GM19035 (cell line): ENCODE results near the gene ZBTB22.

Experiments used
- ATAC-seq: cut with Tn5 transposase; IDR thresholded peaks from one replicate; pipeline ENCODE4 v1.9.1; 2021; ENCODE audit not compliant: unreplicated experiment

The ZBTB22 gene

DNA sequence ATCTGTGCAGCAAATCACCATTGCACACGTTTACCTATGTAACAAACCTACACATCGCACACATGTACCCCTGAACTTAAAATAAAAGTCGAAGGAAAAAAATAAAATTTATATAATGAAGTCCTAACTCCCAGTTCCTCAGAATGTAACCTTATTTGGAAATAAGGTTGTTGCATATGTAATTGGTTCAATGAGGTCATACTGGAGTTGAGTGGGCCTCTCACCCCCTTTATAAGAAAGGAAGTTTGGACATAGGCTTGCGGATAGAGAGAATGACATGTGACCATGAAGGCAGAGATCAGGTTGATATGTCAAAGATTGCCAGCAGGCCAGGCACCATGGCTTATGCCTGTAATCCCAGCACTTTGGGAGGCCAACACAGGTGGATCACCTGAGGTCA is 16.1 kb upstream of the ZBTB22 start:
- ATAC-seq, result no peak

DNA sequence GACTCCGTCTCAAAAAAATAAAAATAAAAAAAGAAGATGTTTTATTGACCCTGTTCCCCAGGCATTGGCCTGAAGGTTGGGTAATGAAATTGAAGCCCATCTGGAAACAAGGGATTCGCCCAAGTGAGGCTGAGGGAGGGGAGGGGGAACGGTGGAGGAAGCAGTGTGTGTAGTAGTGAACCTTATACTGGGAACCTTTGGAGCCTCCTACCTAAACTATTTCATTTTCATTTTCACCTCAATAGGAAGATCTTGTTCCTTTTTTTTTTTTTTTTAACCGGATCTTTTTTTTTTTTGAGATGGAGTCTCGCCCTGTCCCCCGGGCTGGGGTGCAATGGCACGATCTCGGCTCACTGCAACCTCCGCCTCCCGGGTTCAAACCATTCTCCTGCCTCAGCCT is 13.2 kb upstream of the ZBTB22 start:
- ATAC-seq, result no peak

DNA sequence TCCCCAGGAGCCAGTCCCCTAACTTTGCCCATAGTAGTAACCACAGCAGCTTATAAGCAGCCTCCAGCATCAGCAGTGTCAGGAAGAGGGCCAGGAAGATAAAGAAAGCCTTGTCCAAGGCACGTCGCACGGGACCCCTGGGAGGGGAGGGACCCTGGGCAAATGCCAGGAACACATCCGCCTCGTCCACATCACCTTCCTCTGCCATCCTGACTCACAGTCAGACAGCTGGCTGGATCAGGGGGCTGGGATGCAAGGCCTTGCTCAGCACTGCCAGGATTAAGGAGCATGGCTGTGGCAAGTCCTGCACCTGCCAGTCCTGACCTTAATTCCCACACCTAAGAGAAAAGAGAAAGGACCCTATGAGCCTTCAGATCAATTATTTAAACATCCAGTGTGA is 11.5 kb upstream of the ZBTB22 start:
- no peak for ATAC-seq

DNA sequence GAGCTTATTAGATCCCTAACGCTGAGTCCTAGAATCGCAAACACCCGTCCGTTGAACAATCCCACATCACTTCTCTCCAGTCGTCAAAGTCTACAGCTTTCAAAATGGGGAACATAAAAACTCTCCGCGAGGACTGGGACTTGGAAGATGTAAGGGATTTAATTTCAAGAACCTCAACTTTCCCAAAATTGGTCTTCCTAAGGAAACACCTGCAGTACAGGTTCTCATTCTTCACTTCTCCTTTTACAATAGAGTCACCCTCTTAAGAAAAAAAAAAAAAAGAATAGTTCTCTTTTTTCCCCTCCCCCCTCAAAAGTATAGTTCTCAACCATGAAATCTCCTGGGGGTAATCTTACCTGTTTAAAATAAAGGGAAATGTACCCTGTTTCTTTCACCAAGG is 6.6 kb upstream of the ZBTB22 start:
- ATAC-seq, result no peak

DNA sequence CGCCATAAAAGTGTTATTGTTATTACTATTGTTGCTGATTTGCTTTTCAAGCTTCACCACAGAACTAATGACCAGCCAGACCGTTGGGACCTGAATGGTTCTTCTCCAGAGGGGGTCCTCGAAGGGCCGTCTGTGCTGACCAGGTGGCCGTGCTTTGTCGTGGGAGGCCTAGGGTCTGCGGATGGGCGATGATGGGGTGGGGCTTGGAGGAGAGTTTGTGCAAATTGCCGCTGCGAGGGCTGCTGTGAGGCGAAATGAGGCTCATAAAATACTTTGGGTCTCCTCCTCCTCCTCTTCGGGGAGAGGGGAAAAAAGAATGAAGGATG is 6.0 kb upstream of the ZBTB22 start:
- peak; percentile 10 for ATAC-seq

DNA sequence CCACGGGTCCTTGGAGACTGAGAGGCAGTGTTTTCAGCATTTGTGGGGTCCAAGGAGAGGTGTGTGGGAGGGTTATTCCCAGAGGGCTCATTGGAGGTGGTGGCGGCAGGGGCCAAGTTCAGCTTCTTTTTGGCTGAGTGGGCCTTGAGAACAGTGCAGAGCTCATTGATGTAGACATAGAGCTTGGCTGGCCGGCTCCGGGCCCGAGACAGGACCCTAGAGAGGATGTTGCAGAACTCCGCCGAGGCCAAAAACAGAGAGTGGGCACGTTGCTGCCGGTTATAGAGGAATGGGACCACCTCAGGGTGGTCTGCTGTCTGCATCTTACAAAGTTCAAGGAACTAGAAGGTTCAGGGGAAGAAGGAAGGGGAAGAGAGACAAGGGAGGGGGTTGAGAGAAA is 3.7 kb upstream of the ZBTB22 start:
- no peak for ATAC-seq

DNA sequence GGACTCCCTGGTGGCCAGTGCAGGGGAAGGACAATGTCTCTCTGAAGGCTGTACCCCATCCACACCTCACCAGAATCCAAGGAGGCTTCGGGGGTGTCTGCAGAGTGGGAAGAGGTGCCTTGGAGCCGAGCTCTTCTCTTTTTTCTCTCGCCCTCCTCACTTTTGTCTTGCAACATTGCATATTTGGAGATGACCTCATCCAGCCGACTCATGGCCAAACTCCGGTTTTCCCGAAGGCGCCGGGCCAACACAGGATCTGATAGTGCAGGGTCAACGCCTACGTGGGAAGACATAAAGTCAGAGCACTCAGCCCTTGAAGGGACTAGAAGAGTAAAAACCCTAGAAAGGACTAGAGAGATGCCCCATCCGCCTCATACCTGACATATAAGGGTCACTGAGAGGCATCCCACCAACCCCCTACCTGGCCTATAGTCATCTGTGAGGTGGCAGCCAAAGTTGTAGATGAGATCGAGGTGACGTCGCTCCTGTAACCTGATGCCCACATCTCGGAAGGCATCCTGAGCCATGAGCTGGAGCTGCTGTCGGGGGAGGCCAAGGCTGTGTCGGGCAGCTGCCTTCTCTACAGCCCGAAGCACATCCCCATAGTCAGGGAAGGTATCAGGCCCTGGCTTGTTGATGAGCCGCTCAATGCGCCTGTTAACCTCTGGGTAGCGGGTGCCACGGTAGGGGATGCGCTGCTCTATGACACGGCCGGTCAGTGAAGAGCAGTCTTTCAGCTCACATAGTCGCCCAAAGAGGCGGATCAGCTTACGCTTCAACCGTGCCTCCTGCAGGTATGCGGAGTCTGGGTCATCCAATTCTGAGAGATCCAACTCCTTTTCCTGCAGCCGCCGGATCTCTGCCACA is 3.0 kb upstream of the ZBTB22 start:
- ATAC-seq, result no peak

DNA sequence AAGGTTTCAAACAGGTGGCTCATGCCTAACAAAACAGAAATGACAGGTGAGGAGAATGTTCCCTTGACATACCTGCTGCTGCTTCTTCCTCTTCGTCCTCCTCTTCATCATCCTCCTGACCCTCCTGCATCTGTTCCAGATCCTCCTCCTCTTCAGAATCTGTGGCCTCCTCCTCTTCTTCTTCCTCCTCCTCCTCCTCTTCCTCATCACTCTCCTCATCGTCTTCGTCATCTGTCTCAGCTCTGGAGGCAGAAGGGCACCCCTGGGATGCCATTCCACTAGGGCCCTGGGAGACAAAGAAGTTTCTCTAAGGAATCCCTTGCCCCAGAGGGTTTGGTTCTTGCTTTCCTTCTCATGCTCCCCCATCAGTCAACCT is 2.4 kb upstream of the ZBTB22 start:
- ATAC-seq, result no peak

DNA sequence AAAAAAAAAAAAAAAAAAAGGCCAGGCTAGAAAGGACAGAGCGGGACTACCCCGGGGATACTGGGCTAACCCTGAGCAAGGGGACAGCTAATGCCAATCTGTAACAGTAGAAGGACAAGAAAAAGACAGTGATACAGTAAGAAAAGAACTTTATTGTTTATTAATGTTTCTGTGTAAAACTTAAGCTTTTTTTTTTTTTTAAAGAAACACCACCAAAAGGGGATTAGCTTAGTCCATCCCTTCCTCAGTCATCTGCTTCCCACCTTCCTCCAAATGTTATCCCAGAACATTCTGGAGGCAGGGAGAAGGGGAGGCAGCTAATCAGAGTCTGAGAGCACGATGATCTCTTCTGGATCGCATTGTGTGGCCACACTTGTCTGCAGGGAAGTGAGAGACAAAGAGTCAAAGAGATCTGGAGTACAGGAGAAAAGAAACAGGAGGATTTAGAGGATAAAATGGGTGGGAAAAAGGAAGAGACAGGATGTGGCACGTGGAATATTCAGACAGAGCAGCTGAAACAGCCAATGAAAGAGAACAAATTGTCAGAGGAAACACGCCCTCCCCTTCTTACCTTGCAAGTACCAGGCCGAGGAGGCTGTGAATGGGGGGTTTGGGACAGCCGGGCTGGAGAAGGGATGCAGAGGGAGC is 1.0 kb upstream of the ZBTB22 start:
- no peak for ATAC-seq

DNA sequence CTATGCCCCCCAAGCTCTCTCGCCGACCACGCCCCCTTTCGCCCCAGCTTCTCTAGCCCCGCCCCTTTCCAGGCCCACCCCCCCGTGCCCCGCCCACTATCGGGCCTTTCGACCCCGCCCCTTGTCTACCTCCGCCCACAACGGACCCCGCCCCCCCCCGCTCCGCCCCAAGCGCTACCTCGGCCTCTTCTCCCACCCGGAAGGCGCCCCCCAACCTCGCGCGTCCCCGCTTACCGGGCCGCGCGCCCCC is 200 bp downstream of the ZBTB22 start:
- ATAC-seq, result no peak

DNA sequence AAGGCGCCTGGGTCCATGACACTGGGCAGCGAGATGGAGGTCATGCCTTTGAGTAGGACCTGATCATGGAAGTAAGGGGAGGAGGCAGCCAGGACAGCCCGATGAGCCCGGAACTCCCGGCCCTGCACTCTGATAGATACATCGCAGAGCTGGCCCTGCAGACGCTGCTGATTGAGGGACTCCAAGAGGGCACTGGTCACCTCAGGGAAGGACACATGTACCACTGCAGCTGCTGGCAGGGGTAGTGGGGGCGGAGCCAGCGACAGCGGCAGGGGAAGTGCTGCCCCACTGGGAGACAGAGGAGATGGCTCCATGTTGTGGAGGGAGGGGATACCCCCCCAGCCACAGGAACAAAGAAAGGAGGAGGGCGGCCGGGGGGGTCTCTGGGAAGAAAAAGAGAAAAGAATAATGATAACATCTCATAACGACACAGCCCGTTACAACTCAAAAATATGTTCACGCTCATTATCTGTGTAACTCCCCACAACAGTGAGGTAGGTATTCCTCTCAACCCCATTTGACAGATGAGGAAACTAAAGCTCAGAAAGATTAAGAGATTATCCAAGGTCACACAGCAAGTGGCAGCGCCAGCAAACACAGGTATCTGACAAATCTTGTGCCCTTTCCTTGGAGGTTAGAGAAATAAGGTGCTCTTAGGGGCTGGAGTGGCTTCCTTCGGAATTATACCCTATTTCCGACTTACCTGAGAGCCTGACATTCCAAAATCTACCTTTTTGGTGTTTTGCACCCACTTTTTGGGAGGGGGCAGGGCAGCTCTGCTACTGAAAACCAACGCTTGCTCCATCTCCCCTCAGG is 733 bp downstream of the ZBTB22 start:
- ATAC-seq, result no peak

DNA sequence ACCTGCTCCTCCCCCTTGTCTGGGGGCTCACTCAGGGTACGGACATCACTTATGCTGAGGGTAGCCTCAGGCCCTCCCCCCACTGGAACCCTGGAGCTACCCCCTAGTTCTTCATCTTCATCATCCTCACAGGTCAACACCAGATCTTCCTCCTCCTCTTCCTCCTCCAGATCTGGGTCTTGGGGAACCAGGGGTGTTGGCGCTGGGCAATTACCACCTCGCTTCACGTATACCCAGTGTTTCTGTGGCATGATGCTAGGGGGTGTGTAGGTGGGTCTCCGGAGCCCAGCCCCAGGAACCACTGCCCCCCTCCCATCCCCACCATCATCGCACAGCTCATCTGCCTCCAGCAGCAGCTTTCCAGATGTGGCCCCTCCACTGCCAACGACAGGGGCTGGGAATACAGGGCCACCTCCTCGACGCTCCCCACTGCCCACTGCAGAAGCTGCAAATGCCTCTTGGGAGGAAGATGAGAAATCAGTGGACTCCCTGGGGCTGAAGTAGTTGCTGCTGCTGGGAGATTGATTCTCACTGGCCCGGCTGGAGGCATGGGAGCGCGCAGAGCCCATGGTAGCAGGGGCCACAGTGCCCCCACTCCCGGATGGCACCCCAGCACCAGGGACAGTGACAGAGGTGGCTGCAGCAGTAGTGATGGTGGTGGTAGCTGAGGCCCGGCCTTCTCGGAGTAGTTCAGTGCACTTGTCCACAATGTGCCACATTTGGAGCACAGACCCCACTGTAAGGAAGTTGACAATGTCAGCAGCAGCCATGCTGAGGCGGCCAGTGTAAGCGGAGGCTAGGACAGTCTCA is 1.5 kb downstream of the ZBTB22 start:
- ATAC-seq, result no peak

DNA sequence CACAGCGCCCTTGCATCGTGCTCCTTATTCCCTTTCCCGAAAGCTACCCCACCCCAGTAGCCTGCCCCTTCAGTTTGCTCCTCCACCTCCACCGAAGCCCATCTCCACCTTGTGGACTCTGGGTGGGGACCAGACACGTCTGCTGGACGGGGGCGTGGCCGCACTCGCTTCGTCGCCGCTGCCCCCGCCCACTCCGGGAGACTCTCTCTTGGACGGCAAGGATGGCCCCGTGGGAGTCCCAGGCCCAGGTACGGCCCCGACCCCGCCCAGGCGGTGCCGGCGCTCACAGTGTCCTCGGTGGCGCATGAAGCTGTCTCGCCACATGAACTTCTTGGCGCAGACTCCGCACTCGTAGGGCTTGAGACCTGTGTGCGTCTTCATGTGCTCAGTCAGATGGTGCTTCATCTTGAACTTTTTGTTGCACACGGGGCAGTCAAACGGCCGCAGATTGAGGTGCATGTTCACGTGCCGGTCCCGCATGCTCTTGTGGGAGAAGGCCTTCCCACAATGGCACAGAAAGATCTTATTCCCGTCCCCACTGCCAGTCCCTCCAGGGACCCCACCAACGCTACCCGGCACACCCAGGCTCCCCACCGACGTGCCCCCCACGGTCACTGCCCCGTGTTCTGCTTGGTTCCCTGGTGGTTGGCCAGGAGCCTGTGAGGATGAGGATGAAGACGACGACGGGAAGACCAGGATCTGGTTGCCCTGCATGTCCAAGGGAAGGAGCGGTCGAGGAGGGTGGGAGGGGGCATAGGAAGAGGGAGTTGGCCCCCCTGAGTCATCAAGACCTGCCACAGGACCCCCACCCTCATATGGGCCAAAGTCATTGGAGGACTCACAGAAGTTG is 2.4 kb downstream of the ZBTB22 start:
- ATAC-seq, result no peak

DNA sequence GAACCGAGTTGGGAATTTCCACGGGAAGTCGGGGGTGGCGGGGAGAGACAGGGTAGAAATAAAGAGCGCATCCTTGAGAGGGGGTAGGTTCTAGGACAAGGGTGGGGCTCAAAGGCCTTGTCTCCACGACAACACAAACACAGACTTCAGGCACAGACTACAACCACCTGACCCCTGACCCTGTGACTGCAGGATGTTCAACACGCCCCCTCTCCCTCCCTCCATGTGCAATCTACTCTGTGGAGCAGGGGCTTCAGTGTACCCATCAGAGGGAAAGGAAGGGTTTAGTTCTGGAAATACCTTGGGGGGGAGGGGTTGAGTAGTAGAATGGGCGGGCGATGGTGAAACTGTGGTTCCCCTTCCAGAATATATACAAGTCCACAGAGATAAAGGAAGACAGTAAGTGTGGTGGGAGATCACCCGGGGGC is 3.0 kb downstream of the ZBTB22 start:
- ATAC-seq, result no peak

DNA sequence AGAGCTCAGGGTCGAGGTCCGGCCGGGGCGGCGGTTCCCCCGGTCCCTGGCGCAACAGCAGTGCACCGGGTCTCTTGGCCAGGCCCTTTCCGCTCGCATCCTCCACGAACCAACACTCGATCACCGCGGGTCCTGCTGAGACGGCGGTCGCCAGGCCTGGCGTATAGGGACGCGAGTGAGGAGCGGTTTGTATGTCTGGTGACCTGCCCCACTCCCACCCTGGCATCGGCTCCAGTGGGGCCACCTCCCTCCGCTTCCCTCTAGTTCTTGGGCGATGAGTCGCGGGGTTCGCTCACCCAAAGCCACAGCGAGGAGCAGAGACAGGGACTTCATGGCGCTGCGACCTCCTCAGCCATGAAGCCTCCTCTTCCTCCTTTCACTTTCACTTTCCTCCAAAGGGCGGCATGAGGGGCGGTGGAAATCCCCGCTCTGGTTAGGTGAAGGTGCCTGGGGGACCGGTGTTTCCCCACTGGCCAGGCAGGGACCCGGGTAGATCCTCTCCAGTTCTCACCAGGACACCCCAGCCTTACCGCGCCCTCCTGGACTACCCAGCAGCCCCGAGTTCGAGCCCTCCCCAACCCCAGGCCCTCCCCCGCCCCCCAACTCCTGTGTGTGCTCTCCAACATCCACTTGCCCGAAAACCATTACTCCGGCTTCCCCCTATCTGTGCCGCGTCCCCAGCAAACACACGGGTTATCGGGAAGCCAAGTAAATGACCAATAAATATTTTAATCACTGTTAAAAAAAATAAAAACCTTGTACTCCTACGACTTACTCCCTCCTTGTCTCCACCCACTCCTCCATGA is 3.6 kb downstream of the ZBTB22 start, which contains the start of gene TAPBP:
Gene TAPBP (minus strand): TSS at position 370 of the 806 bp plus-strand sequence. CDS start 37 bp downstream, at position 333.
- peak; percentile 35 for ATAC-seq

DNA sequence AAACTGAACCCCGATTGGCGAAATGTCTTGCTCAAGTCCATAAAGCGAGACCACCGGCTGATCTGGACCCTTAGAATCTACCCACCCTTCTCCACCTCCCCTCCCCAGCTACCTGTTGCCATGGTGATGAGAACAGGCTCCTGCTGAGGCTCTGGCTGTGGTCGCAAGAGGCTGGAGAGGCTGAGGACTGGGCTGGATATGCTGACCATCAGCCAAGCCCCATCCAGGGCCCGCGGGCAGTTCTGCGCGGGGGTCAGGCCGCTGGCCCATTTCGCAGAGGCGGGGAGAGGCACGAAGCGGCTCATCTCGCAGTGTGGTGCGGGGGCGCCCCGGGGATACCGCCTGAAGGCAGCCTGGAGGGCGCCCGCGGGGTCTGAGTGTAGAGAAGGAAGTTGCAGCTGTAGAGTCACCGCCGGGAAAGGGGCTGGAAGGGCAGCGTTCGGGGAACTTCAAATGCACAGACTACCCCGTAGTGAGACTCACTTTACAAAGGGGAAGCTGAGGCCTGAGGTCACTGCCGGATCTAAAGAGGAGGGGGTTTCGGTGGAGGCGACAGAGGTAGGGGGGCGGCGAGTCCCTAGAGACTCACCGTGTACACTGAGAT is 4.3 kb downstream of the ZBTB22 start:
- ATAC-seq, result peak; percentile 4

DNA sequence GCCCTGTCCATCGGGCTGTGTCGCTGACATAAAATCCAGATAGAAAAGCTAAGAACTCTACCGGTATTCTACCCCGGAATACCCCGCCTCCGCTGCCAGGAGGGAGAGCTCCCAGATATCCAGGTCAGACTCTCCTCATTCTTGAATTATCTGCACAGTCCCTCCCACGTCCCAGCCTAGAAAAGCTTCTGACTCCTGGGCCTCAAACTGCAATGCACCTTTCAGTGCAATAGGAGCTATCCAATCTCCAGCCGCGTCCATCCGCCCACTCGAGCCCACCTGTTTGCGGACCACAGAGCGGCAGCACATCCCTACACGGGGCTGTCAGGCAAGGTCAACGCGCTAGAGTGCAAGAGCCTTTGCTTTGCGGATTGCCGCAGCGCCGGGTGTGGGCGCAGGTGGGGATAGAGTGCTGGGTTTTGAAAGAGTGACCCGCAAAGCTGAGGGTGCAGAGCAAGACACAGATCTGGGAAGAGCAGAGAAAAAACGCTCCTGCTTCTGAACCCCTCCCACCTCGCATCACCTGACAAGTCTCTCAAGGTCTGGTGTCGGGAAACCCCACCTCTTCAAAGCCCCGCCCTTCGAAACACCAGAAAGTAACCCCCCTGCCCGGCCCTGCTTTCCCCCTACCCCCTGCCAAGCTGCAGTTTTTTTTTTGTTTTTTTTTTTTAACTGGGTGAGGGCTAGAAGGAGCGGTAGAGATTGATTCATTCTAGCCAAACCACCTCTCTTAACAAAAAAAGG is 5.0 kb downstream of the ZBTB22 start:
- peak; percentile 30 for ATAC-seq

DNA sequence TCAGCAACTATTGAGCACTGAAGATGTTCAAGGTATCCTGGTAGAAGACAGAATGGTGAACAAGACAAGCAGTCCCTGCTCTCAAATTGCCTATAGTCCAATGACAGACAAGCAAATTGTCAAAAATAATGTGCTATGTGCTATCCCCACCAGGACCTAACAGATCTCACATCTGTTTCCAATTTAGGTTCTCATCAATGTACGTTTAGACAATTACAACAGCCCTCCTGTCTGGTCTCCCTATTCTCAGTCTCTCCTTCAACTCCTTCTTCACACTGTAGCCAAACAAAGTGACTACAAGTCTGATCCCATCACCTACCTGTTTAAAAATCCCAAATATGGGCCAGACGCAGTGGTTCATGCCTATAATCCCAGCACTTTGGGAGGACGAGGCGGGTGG is 11.2 kb downstream of the ZBTB22 start:
- no peak for ATAC-seq
